CMK (cell line): Measurements from ENCODE around the gene CCL21.
A peak's percentile ranks its signal among the peaks of the same experiment; 100 is the strongest.

Experiments
- DNase-seq: peaks from one replicate; pipeline ENCODE4 v3.0.0-alpha.2; 2010; ENCODE audit warnings: low read depth

The CCL21 gene

DNA sequence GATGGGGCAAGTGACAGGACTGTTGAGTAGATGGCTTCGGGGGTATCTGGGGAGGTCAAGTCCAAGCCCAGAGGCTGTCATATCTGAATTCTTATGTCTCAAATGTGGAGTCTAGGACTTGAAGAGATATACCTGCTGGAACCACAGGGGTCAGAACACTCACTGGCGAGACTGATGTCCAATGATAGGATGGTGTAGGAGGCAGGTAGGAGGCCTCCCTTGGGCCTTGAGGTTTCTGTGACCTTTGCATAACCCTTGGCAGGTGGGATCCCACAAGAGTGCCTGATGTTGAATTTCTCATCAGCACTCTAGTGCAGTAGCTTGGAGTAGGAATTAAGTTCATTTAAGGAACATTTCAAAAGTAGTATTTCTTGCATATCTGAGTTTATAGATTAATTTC, 2.8 kb downstream of the CCL21 start:
- DNase-seq, result no peak

DNA sequence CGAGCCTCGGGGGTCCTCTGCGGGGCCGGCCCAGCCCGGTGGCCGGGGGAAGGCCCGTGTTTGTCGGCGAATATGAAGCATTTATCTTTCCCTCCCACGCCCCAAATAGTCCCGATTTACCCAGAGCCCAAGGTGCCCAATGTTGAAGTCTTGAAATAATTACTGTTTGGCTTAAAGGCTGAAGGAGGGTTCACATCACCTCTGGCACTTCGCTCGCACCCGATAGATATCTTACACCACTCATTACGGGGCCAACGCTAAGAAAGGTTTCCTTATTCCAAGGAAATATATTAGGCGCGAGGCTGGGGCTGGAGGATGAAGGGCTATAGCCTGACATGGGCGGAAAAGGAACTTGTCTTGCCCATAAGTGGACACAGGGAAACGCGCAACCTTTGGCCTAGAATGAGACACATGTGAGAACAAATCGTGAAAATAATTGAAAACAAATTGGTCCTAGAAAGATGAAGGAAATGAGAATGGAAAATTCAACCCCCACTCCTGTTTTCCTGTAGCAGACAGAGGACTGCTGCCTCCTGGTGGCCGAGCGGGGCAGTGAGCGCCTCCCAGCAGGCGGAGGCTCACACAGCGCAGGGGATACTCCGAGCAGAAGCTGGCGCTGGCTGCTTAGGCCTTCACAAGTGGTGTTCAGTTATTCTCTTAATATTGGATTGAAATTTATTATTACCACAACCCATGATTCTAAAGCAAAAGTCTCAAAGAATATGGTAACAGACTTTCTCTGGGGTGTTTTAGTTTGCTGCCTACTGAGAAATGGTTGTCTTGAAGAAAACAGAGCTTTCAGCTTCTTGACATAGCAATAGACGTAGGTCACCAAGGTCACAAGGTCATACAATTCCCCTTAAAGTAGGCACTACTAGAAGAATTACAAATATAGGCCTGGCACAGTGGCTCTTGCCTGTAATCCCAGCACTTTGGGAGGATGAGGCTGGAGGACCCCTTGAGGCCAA, 7.9 kb downstream of the CCL21 start:
- peak; percentile 38 for DNase-seq

GRCh38 chr9:34701023-34701768, 8.7 kb downstream of the CCL21 start:
- DNase-seq, result no peak

- no peak for DNase-seq
These were observed 15.1 kb downstream of the CCL21 start for GRCh38 chr9:34694811-34695210.

- no peak for DNase-seq
These were observed 16.4 kb downstream of the CCL21 start for GRCh38 chr9:34693560-34693959.

- no peak for DNase-seq
These were observed 18.0 kb downstream of the CCL21 start for GRCh38 chr9:34691936-34692315.

DNA sequence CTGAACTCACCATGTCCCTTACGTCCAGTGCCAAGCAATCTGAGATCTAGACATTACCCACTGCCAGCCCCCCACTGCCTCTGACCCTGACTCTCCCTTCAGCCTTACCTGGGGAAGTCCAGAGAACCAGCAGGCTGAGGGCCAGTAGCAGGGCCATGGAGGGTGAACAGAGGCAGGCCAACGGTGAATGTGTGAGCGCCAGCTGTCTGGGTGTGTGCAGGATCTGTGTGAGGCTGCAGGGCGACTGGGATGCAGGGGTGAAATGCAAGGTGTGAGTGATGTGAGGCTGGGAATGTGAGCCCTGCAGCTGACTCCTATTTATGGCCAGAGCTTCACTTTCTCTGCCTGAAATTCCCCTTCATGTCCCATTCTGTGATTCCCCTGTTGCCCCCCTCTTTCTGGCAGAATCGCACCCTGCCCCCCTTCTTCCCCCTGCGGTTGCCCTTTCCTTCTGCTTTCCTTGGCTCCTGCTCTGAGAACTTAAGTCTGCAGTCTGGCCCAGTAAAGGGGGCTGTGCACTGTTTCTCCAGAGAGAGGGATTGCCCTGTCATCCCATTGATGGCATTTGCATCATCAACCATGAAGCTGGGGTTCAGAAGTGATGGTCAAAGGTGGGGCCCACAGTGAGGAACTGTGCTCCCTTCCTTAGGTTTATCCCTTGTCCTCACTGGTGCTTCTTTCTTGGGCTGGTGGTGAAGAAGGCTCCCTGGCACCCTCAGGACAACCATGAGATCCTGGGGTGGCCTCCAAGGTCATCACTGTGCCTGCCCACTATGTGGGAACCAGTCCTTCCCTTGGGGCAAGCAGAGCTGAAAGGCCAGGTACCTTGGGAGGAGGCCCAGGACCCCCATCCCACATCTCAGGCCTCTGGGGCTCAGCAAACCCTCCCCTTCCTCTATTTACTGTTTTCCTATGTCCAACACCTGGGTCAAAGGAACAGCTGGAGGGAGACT, 18.7 kb downstream of the CCL21 start, which contains the start of gene CCL19:
Gene CCL19, minus strand, starts transcription at position 294 of the 953 bp plus-strand sequence. Its CDS starts 137 bp downstream, at position 157.
- DNase-seq, result no peak

- DNase-seq, result no peak
These were observed 20.4 kb downstream of the CCL21 start for GRCh38 chr9:34689512-34689911.

DNA sequence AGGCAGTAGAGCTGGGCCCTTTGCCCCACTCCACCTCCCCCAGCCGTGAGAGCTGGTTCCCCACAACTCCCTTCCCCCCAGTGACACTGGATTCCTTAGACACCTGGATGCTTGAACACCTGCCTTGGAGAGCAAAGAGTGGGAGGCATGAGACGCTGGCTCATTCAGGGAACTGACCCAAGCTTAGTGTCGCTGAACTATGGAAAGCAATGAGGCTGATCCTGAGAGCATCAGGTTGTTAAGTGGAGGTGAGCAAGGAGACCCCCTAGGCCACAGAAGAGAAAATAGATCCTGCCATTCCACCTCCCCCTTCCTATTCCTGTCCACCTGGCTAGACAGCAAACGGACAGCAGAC, 20.8 kb downstream of the CCL21 start:
- DNase-seq, result no peak

DNA sequence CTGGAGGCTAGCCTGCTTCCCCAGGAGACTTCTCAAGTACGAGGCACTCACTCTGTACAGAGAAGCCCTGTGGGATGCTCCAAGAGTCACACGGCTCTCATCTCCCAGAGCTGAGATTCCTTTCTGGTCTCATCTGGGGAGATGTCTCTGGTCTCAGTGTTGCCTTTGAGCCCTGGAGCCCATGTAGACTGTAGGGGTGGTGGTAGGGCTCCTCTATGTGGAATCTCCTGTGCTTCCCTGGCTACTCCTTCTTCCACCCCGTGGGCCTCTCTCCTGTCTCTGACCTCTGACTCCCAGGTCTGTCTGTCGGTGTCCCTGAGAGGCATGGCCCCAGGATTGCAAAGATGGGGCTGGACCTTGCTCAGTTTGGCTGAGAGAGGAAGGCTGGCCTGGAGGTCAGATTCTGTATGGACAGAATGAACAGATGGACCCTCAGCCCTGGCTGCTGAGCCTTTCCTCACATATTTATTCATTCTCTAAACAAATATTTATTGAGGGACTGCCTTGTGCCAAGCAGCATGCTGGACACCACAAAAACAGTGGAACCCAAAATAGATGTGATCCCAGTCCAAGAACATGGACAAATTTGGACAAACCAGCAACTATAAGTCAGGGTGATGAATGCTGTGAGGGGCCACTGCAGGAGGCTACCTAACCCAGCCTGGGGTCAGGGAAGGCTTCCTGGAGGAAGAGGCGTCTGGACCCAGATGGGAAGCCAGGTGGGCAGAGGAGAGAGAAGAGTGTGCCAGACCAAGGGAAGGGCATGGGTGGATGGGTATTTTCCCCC, 21.4 kb downstream of the CCL21 start:
- no peak for DNase-seq

- no peak for DNase-seq
These were observed 22.5 kb downstream of the CCL21 start for GRCh38 chr9:34687276-34688030.

DNA sequence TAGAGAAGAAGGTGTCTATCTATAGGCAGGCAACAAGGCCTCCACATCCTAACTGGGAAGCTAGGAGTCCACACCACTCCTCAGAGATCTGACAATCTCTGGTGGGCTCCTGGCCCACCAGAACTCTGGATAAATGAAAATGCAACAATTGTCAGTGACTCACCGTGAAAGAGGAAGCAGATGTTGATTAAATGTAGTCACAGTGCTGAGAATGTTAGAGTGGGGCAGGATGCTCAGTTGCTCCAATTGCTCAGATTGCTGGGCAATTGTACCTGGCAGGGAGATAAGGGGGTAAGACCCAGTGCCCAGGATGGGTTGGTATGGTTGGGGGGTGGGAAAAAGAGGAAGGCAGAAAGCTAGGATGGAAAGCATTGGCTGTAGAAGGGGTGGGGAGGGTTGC, 23.2 kb downstream of the CCL21 start:
- no peak for DNase-seq

DNA sequence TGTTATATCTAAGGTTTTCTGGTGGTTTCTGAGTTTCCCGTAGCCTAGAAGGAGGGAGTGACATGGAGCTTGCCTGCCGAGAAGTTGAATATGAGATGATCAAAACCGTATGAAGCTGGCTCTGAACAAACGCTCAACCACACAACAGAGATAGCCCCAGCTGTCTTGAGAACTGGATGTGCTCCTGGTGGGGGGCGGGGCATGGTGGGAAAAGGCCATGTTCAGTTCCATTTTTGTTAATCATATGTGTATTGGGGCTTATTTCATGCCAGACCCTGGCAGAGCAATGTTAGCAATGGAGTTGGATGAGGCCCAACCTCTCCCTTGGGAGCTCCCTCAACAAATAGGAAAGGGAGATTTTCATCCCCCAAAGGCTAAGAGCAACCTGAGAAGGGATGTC, 23.7 kb downstream of the CCL21 start:
- DNase-seq, result no peak

- DNase-seq, result no peak
These were observed 24.3 kb downstream of the CCL21 start for GRCh38 chr9:34685591-34685990.

GRCh38 chr9:34684816-34685215, 25.1 kb downstream of the CCL21 start:
- DNase-seq, result no peak

GRCh38 chr9:34684145-34684544, 25.8 kb downstream of the CCL21 start:
- no peak for DNase-seq

GRCh38 chr9:34675869-34676268, 34.1 kb downstream of the CCL21 start:
- no peak for DNase-seq

GRCh38 chr9:34675048-34675714, 34.8 kb downstream of the CCL21 start:
- no peak for DNase-seq

DNA sequence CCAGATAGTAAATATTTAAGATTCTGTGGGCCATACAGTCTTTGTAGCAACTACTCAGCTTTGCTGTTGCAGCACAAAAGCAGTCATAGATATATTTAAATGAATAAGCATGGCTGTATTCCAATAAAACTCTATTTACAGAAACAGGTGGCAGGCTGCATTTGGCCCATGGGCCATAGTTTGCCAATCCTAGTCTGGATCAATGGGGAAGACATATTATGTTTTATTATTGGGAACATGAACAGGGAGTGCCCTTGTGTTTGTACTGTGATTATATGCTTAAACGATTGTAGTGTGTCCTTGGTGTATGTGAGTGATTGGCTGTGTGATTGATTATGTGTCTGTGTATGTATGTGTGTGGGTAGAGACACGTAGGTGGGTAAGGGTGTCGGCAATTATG, 35.5 kb downstream of the CCL21 start:
- no peak for DNase-seq

- no peak for DNase-seq
These were observed 38.6 kb downstream of the CCL21 start for GRCh38 chr9:34671307-34671706.
